HG03432 (cell line): ENCODE data around the gene KRT6C.

Source experiments
- ATAC-seq: cut with Tn5 transposase; IDR thresholded peaks from one replicate; pipeline ENCODE4 v1.9.1; 2021; ENCODE audit warnings: mild to moderate bottlenecking, moderate library complexity; ENCODE audit not compliant: unreplicated experiment

KRT6C gene

GRCh38 chr12:52473768-52474167 is at the start of gene KRT6C:
Gene KRT6C (minus strand): TSS chr12:52473805. CDS start chr12:52473737, 68 bp downstream.
- ATAC-seq: no peak

GRCh38 chr12:52522346-52523011 is 48.9 kb upstream of the KRT6C start:
- no peak for ATAC-seq

DNA sequence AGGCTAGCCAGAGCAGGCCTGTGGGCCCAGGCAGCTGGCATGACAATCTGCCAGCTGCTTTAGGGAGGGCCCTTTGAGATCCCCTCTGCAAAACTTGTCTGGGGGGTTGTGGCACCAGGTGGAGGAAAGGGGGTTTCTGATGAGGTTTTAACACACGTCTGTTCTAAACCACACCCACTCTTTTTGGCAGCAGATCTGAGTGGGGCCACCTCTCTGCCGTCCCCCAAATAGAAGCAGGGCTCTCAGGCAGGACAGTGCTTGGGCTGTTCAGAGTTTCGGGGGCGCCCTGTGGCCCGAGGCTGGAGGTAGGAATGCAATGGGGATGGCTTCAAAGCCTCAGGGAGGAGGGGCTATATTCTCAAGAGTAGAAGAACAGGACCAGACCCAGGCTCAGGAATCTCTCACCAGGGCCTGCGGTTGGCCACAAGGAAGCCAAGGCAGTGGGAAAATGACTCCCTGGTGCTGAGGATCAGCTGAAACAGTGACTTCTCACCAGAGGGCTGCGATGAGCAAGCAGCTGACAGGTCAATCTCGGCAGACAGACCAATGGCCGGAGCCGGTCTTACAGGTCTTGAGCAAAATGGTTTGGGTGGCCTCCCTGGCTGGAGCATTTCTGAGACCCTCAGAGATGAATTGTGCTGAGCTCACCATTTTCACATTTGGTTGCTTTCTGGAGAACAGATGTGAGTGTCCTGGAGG is 48.1 kb upstream of the KRT6C start:
- no peak for ATAC-seq

- ATAC-seq: no peak
These were observed 47.6 kb upstream of the KRT6C start for GRCh38 chr12:52521175-52521567.

- no peak for ATAC-seq
These were observed 46.4 kb upstream of the KRT6C start, which contains the start of gene KRT5 for GRCh38 chr12:52519826-52520662. Gene KRT5 (minus strand): TSS chr12:52520394. CDS start chr12:52520296, 98 bp downstream.

GRCh38 chr12:52519387-52519703 is 45.7 kb upstream of the KRT6C start:
- no peak for ATAC-seq

DNA sequence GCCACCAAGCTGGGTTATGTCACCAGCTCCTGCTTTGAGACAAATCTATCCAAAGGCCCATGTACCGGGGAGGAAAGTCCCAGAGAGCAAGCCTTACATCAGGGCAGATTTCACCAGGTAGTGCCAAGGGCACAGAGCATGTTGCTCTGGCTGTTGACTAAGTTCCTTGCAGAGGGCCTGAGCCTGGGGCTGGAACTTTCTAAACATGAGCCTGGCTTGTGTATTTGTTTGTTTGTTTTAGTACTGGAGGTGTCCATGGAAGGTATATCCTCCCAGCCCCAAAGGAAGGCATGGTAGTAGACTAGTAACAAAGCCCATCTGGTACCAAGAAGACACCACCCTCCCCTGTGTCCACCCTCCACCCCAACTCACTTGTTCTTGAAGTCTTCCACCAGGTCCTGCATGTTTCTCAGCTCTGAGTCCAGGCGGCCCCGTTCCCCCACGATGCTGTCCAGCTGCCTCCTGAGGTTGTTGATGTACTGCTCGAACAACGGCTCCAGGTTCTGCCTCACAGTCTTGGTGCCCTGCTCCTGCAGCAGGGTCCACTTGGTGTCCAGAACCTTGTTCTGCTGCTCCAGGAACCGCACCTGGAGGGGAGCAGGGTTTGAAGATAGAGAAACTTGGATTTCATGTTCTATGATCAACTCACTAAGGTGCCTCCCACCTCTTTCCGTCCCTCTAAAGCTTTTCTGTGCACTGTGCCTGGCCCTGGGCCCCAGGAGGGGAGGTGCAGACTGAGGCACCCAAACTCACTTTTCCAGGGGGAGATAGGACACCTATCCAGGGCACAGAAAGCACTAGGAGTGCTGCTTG is 45.2 kb upstream of the KRT6C start:
- no peak for ATAC-seq

DNA sequence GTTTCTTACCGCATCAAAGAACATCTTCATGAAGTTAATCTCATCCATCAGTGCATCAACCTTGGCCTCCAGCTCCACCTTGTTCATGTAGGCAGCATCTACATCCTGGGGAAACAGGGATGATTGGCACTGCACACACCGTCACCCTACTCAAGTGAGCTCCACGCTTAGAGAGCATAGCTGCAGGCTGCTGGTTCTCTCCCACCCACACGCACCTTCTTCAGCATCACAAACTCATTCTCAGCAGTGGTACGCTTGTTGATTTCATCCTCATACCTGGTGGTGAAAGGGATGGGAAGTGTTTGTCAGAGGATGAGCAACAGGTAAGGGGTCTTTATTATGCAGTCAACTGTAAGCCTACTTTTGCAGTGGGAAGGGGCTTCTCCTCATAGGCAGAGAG is 44.3 kb upstream of the KRT6C start:
- no peak for ATAC-seq

GRCh38 chr12:52517005-52517835 is 43.6 kb upstream of the KRT6C start:
- no peak for ATAC-seq

DNA sequence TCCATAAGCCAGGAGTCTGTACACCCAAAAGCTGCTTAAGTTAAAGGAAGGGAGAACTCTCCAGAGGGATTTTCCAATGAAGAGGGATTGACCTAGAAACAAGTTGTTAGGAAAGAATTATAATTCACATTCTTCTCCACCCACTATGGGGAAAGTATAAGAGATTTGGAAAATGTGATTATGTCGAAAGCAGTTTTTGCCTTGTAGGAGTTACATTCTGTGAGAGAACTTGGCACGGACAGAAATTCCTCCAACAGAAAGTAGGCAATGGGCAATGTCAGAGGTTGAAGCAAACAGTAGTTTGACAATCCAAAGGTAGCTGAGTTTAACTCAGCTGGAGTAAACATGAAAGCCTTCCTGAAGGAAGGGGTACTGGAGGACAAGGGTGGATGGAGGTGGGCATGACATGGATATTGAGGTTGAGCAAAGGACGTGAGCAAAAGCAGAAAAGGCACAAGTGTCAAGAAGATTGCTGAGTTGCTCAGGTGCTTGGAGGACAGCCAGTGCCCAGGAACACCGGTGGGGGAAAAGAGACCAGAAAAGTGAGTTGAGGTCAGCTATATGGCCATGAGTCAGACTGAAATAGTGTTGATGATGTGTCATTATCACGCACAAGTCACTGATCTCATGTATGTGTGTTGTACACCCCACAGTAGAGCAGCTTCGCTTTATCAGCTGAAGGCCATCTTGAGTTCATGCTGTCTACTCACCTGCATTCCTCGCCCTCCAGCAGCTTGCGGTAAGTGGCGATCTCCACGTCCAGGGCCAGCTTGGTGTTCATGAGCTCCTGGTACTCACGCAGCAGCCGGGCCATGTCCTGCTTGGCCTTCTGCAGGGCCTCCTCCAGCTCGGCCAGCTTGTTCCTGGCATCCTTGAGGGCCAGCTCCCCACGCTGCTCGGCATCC is 42.6 kb upstream of the KRT6C start:
- no peak for ATAC-seq

- ATAC-seq: no peak
These were observed 41.7 kb upstream of the KRT6C start for GRCh38 chr12:52515319-52515646.

- ATAC-seq: no peak
These were observed 41.1 kb upstream of the KRT6C start for GRCh38 chr12:52514471-52515318.

GRCh38 chr12:52513736-52514135 is 40.1 kb upstream of the KRT6C start:
- no peak for ATAC-seq

DNA sequence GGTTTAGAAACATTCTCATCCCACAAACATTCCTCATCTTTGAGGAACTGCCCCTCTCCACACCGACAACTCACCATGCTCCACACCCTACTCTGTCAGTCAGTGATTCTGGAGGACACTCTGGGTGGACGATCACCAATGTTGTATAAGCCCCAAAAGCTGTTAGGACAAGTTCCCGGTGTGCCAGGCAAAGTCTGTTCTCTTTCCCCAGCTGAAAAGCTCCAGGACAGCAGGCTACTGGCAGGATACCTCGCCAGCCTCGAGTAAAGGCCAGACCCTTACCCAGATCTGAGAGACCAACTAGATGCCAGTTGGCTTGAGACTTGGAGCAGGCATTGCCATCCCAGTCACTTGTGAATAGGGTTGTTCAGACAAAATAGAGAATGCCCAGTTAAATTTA is 34.6 kb upstream of the KRT6C start:
- ATAC-seq: no peak

- no peak for ATAC-seq
These were observed 33.5 kb upstream of the KRT6C start for GRCh38 chr12:52506858-52507715.

GRCh38 chr12:52502877-52503276 is 29.3 kb upstream of the KRT6C start:
- ATAC-seq: no peak

DNA sequence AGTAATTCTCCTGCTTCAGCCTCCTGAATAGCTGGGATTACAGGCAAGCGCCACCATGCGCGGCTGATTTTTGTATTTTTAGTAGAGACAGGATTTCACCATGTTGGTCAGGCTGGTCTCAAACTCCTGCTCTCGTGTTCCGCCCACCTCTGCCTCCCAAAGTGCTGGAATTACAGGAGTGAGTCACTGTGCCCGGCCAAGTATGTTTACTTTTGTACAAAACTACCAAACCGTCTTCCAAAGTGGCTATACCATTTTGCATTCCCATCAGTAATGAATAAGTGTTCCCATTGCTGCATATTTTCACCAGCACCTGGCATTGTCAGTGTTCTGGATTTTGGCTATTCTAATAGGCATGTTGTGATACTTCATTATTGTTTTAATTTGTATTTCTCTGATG is 27.9 kb upstream of the KRT6C start:
- ATAC-seq: no peak
